Type B pancreatic cell (in vitro differentiated cells): ENCODE results near the gene NLGN4Y. TPM values are rescaled to one million over a fixed set of nuclear protein-coding genes. Genes with fewer than 3 reads are reported as not detected.

Experiments used
- DNase-seq: peaks from one replicate; pipeline ENCODE4 v3.0.0; 2021; ENCODE audit warnings: mixed read lengths; ENCODE audit not compliant: unreplicated experiment; ENCODE audit errors: extremely low spot score
- H3K27ac Mint-ChIP-seq: 2 replicates; pipeline ENCODE4 v1.8.0; 2021; ENCODE audit warnings: mild to moderate bottlenecking, mixed read lengths
- H3K27me3 Mint-ChIP-seq: 2 replicates; pipeline ENCODE4 v1.8.0; 2021; ENCODE audit warnings: mixed read lengths
- H3K36me3 Mint-ChIP-seq: 2 replicates; pipeline ENCODE4 v1.8.0; 2021; ENCODE audit warnings: mixed read lengths
- H3K4me1 Mint-ChIP-seq: one replicate; pipeline ENCODE4 v1.8.0; 2021; ENCODE audit warnings: mixed read lengths; ENCODE audit not compliant: unreplicated experiment
- H3K4me3 Mint-ChIP-seq: 2 replicates; pipeline ENCODE4 v1.8.0; 2021; ENCODE audit warnings: mild to moderate bottlenecking, mixed read lengths
- H3K9me3 Mint-ChIP-seq: 2 replicates; pipeline ENCODE4 v1.8.0; 2021; ENCODE audit warnings: mixed read lengths
- long read RNA-seq: library from polyadenylated mRNA; unstranded; transcript quantifications from one replicate; pipeline ENCODE4 v2.0.0, GENCODE V29; 2020
- total RNA-seq: library from RNA; stranded (reverse); gene quantifications from 2 replicates; pipeline ENCODE4 v1.2.1, GENCODE V29; 2021; ENCODE audit warnings: low replicate concordance
- TF ChIP-seq, protein P1 (sequence below): fragments of 200-600 bp; sonication (generic); conservative IDR thresholded peaks from 2 replicates; pipeline ENCODE4 v1.5.0; 2021; ENCODE audit warnings: antibody characterized with exemption, mild to moderate bottlenecking

NLGN4Y gene
- total RNA-seq, result not detected in 2 replicates
- long read RNA-seq, result 0 reads

DNA sequence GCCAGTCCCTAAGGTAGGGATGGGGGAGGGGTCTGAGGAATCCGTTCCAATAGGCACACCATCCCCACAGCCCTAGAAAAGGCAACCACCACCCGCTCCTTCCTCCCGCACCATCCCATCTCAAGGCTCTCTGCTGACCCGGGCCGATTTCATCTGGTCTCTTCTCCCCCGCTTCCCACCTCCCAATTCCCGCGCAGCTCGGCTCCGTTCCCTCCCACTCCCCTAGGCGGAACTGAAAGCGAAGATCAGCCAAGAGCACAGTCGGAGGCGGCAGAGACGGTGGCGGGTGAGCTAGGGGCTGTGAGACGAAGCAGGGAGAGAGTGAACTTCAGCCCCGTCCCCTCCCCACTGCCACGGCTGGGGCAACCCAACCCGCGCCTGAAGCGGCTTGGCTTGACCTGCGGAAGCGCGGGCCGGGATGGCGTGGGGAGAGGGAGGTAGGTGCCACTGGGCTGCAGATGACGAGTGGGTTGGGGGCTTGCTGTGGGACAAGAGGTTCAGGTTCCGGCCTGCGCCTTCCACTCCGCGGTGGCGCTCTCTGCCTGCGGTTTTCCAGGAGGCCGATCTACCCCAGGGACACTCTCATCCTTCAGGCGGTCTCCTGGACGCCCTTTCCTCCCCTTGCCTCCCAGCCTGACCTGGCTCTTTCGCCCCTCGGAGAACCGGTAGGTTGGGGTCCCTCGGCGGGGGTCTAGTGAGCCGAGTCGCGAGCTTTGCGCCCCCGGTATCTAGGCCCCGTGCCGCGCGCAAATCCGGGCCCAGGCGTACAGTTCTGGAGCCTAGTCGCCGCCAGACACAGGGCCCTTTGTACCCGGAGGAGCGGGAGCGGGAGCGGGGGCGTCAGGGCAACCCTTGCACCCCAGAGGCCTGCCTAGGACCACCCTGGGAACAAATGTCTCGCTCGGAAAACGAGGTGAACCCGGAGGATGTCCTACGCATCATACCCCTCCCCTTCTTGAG is at the start of gene NLGN4Y:
TSS of gene NLGN4Y (plus strand) at position 258 of the 960 bp plus-strand sequence. CDS start 97,591 bp downstream, outside the sequence.
- H3K36me3 Mint-ChIP-seq, result no peaks in the 10 kb centered on the region
- no peaks in the 10 kb centered on the region for H3K27me3 Mint-ChIP-seq
- H3K4me1 Mint-ChIP-seq, result no peaks in the 10 kb centered on the region
- no peak within 1 kb of the TSS for H3K4me3 Mint-ChIP-seq
- no peak within 1 kb of the TSS for H3K27ac Mint-ChIP-seq
- no peaks in the 10 kb centered on the region for H3K9me3 Mint-ChIP-seq
- DNase-seq, result no peak
- TF ChIP-seq, protein P1, sequence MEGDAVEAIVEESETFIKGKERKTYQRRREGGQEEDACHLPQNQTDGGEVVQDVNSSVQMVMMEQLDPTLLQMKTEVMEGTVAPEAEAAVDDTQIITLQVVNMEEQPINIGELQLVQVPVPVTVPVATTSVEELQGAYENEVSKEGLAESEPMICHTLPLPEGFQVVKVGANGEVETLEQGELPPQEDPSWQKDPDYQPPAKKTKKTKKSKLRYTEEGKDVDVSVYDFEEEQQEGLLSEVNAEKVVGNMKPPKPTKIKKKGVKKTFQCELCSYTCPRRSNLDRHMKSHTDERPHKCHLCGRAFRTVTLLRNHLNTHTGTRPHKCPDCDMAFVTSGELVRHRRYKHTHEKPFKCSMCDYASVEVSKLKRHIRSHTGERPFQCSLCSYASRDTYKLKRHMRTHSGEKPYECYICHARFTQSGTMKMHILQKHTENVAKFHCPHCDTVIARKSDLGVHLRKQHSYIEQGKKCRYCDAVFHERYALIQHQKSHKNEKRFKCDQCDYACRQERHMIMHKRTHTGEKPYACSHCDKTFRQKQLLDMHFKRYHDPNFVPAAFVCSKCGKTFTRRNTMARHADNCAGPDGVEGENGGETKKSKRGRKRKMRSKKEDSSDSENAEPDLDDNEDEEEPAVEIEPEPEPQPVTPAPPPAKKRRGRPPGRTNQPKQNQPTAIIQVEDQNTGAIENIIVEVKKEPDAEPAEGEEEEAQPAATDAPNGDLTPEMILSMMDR, result no peak

- TF ChIP-seq, protein P1, result no peak
- Mint-ChIP-seq H3K36me3 (no peaks in the 10 kb centered on the region), H3K27ac (no peak overlapping the region), H3K9me3 (no peaks in the 10 kb centered on the region), H3K4me1 (no peaks in the 10 kb centered on the region), H3K4me3 (no peak overlapping the region), H3K27me3 (no peaks in the 10 kb centered on the region)
- DNase-seq, result no peak
Observed at GRCh38 chrY:14485935-14486334, 38.4 kb upstream of the NLGN4Y start.

- Mint-ChIP-seq H3K4me1 (no peaks in the 10 kb centered on the region), H3K4me3 (no peak overlapping the region), H3K36me3 (no peaks in the 10 kb centered on the region), H3K9me3 (no peaks in the 10 kb centered on the region), H3K27me3 (no peaks in the 10 kb centered on the region), H3K27ac (no peak overlapping the region)
- no peak for DNase-seq
- TF ChIP-seq, protein P1, result no peak
Observed at GRCh38 chrY:14490226-14490625, 34.1 kb upstream of the NLGN4Y start.

- Mint-ChIP-seq H3K27ac (no peak overlapping the region), H3K9me3 (no peaks in the 10 kb centered on the region), H3K27me3 (no peaks in the 10 kb centered on the region), H3K36me3 (no peaks in the 10 kb centered on the region), H3K4me3 (no peak overlapping the region), H3K4me1 (no peaks in the 10 kb centered on the region)
- no peak for DNase-seq
- TF ChIP-seq, protein P1, result no peak
Observed at GRCh38 chrY:14498071-14498470, 26.3 kb upstream of the NLGN4Y start.

DNA sequence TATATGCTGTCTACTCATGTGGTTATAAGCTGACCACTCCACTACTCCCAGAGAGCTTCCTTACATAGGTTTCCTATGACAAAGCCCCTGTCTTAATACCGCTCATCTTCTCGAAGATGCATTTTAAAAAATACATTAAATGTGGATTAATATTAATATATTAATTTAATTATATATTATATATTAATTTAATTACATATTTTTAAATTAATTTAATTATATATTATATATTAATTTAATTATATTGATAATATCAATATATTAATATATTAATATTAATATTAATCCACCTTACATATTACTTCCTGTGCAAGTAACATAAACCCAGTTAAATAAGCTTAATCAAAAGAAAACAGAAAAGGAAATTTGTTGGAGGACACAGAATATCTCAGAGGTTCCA is 19.7 kb upstream of the NLGN4Y start:
- no peak for DNase-seq
- no peaks in the 10 kb centered on the region for H3K27me3 Mint-ChIP-seq
- no peaks in the 10 kb centered on the region for H3K36me3 Mint-ChIP-seq
- H3K4me1 Mint-ChIP-seq, result no peaks in the 10 kb centered on the region
- TF ChIP-seq, protein P1, result no peak
- H3K4me3 Mint-ChIP-seq, result no peak overlapping the region
- no peak overlapping the region for H3K27ac Mint-ChIP-seq
- no peaks in the 10 kb centered on the region for H3K9me3 Mint-ChIP-seq
